Small intestine (tissue), 7 donors: Measurements from ENCODE around the gene HOXB8. TPM values are rescaled to one million over a fixed set of nuclear protein-coding genes. Genes with fewer than 3 reads are reported as not detected.
A peak's percentile ranks its signal among the peaks of the same experiment; 100 is the strongest.

ENCODE experiments used
- DNase-seq, 2 donors: peaks; one replicate each; pipeline versions ENCODE4 v3.0.0 to v3.0.0-alpha.2; 2013
- FAIRE-seq: peaks from 2 replicates; lab custom pipeline; 2012; peaks lifted over from hg19 to GRCh38; lab: Jason Lieb, UNC
- H3K27ac ChIP-seq, 3 donors: one replicate each; pipeline ENCODE4 v1.5.1; 2013; ENCODE audit warnings: low read length in 2 of 3, mild to moderate bottlenecking in 2 of 3, control low read depth in 1 of 3, inconsistent platforms in 1 of 3, low read depth in 1 of 3, moderate library complexity in 1 of 3
- H3K27me3 ChIP-seq, 3 donors: one replicate each; pipeline ENCODE4 v1.6.1; 2013; ENCODE audit warnings: low read length in 3 of 3, inconsistent platforms in 1 of 3; ENCODE audit not compliant: control insufficient read depth in 3 of 3, insufficient read depth in 3 of 3
- H3K36me3 ChIP-seq, 3 donors: one replicate each; pipeline ENCODE4 v1.6.1; 2013; ENCODE audit warnings: low read length in 3 of 3, inconsistent platforms in 1 of 3, low read depth in 1 of 3, mild to moderate bottlenecking in 1 of 3, moderate library complexity in 1 of 3; ENCODE audit not compliant: control insufficient read depth in 3 of 3, insufficient read depth in 2 of 3
- H3K4me1 ChIP-seq, 3 donors: one replicate each; pipeline ENCODE4 v1.6.1; 2013; ENCODE audit warnings: low read length in 2 of 3, inconsistent platforms in 1 of 3, low read depth in 1 of 3, mild to moderate bottlenecking in 1 of 3, moderate library complexity in 1 of 3; ENCODE audit not compliant: control insufficient read depth in 3 of 3, insufficient read depth in 2 of 3
- H3K4me3 ChIP-seq, 3 donors: one replicate each; pipeline ENCODE4 v1.5.1; 2013; ENCODE audit warnings: low read length in 3 of 3, control low read depth in 1 of 3, inconsistent platforms in 1 of 3, low read depth in 1 of 3, mild to moderate bottlenecking in 1 of 3, moderate library complexity in 1 of 3
- H3K9me3 ChIP-seq, 2 donors: one replicate each; pipeline ENCODE4 v1.6.1; 2013; ENCODE audit warnings: low read depth in 1 of 2, low read length in 1 of 2; ENCODE audit not compliant: control insufficient read depth in 2 of 2, insufficient read depth in 1 of 2
- WGBS, 3 donors: extraction: QIAGEN DNeasy Blood & Tissue Kit; methylation state at CpG; one replicate each; pipeline ENCODE4 v1.1.7; 2013; 5-methylcytosine and 5-hydroxymethylcytosine counted together
- polyA plus RNA-seq, 4 donors: library from polyadenylated mRNA; stranded (reverse) in 3 of 4; unstranded in 1 of 4; fragments of 200-250 nt in 3 of 4; fragments of 120-200 nt in 1 of 4; gene quantifications; one replicate each; pipeline versions ENCODE4 v1.2.1 to v1.2.3, GENCODE V29; 2013
- donor health status: healthy with polysubstance abuse.
- donor health status: control.
- donor health status: control.
- donor health status: Bipolar disorder and iron deficiency.
- donor health status: healthy.

HOXB8 gene
- polyA plus RNA-seq, 4 donors: 0.12 to 2.9 TPM; not detected in 2

- H3K4me3 ChIP-seq: no peak overlapping the region
- H3K4me1 ChIP-seq: peaks cover 0 to 19% (median 0%) of the 10 kb centered on the region in 3 donors
- H3K27me3 ChIP-seq: peaks cover 7 to 97% (median 28%) of the 10 kb centered on the region in 3 donors
- H3K27ac ChIP-seq: no peak overlapping the region
- DNase-seq (no peak), FAIRE-seq (no peak)
- H3K9me3 ChIP-seq: peaks cover 0 to 13% of the 10 kb centered on the region in 2 donors
- peaks cover 0 to 7% (median 0%) of the 10 kb centered on the region in 3 donors for H3K36me3 ChIP-seq
- WGBS, 3 donors: 61 to 84% (median 80%) methylated on average over 1 of the region's 1 CpG
These were observed 6.6 kb downstream of the HOXB8 start for GRCh38 chr17:48608494-48608834.

- Histone ChIP-seq H3K4me3 (no peak overlapping the region), H3K27ac (peak overlapping the region in 1 of 3 donors; percentile 71), H3K36me3 (peaks cover 0 to 7% (median 0%) of the 10 kb centered on the region in 3 donors), H3K4me1 (peaks cover 0 to 21% (median 1%) of the 10 kb centered on the region in 3 donors), H3K9me3 (peaks cover 0 to 20% of the 10 kb centered on the region in 2 donors), H3K27me3 (peaks cover 11 to 98% (median 28%) of the 10 kb centered on the region in 3 donors)
- 23 to 70% (median 46%) methylated on average over 9 of the region's 9 CpGs for WGBS, 3 donors
- FAIRE-seq (no peak), DNase-seq (no peak)
These were observed 8.0 kb downstream of the HOXB8 start for GRCh38 chr17:48606892-48607614.

GRCh38 chr17:48605991-48606891 lies 8.9 kb downstream of the HOXB8 start:
- H3K4me1 ChIP-seq: peaks cover 0 to 29% (median 2%) of the 10 kb centered on the region in 3 donors
- DNase-seq (no peak), FAIRE-seq (no peak)
- H3K27ac ChIP-seq: peak overlapping the region in 1 of 3 donors; percentile 71
- peaks cover 0 to 20% of the 10 kb centered on the region in 2 donors for H3K9me3 ChIP-seq
- H3K36me3 ChIP-seq: peaks cover 0 to 7% (median 0%) of the 10 kb centered on the region in 3 donors
- peaks cover 11 to 98% (median 23%) of the 10 kb centered on the region in 3 donors for H3K27me3 ChIP-seq
- H3K4me3 ChIP-seq: no peak overlapping the region
- 24 to 69% (median 50%) methylated on average over 41 of the region's 41 CpGs for WGBS, 3 donors

GRCh38 chr17:48605409-48605919 lies 9.6 kb downstream of the HOXB8 start:
- peaks cover 0 to 20% of the 10 kb centered on the region in 2 donors for H3K9me3 ChIP-seq
- peaks cover 11 to 98% (median 23%) of the 10 kb centered on the region in 3 donors for H3K27me3 ChIP-seq
- FAIRE-seq (no peak), DNase-seq (no peak)
- peak overlapping the region in 1 of 3 donors; percentile 71 for H3K27ac ChIP-seq
- H3K36me3 ChIP-seq: peaks cover 0 to 7% (median 0%) of the 10 kb centered on the region in 3 donors
- H3K4me3 ChIP-seq: peak overlapping the region in 1 of 3 donors; percentile 61
- H3K4me1 ChIP-seq: peaks cover 0 to 24% (median 2%) of the 10 kb centered on the region in 3 donors
- WGBS, 3 donors: 36 to 53% (median 49%) methylated on average over 10 of the region's 10 CpGs

GRCh38 chr17:48604770-48605329 lies 10.2 kb downstream of the HOXB8 start, which contains the start of gene HOXB6:
Gene HOXB6, minus strand, starts transcription at chr17:48604986. Its CDS starts 6,836 bp downstream, at chr17:48598150.
- peak within 1 kb of the TSS in 2 of 3 donors; percentile 47 to 61 for H3K4me3 ChIP-seq

GRCh38 chr17:48603959-48604769 lies 10.9 kb downstream of the HOXB8 start:
- Histone ChIP-seq H3K27me3 (peaks cover 11 to 98% (median 29%) of the 10 kb centered on the region in 3 donors), H3K4me3 (peak overlapping the region in 2 of 3 donors; percentile 47 to 61), H3K9me3 (peaks cover 0 to 20% of the 10 kb centered on the region in 2 donors), H3K4me1 (peaks cover 0 to 14% (median 2%) of the 10 kb centered on the region in 3 donors), H3K27ac (peak overlapping the region in 1 of 3 donors; percentile 71), H3K36me3 (peaks cover 0 to 7% (median 0%) of the 10 kb centered on the region in 3 donors)
- FAIRE-seq (no peak), DNase-seq (no peak)
- 8 to 20% (median 16%) methylated on average over 19 to 21 of the region's 21 CpGs for WGBS, 3 donors

More at GRCh38 chr17:48604770-48605329, 10.2 kb downstream of the HOXB8 start, which contains the start of gene HOXB6:
- Histone ChIP-seq H3K27me3 (peaks cover 11 to 98% (median 28%) of the 10 kb centered on the region in 3 donors), H3K9me3 (peaks cover 0 to 20% of the 10 kb centered on the region in 2 donors), H3K36me3 (peaks cover 0 to 7% (median 0%) of the 10 kb centered on the region in 3 donors), H3K27ac (peak within 1 kb of the TSS in 1 of 3 donors; percentile 71), H3K4me1 (peaks cover 0 to 18% (median 2%) of the 10 kb centered on the region in 3 donors)
- FAIRE-seq: no peak
- no peak for DNase-seq
- 21 to 31% (median 24%) methylated on average over 16 of the region's 16 CpGs for WGBS, 3 donors
